Measurements from ENCODE around the gene PDE4D. TPM values are rescaled to one million over a fixed set of nuclear protein-coding genes. Genes with fewer than 3 reads are reported as not detected.

Gene PDE4D
- total and polyA plus RNA-seq, 2 experiments from 2014 or later = 21.9 to 54.2 TPM

- no peak overlapping the region for H3K27ac ChIP-seq
- peak in 1 of 2 donors; percentile 25 for DNase-seq (ENCODE audit: low read depth in 1 of 2, low spot score in 1 of 2)
- H3K4me1 ChIP-seq (ENCODE audit: low read depth) = no peaks in the 10 kb centered on the region
- H3K36me3 ChIP-seq = no peaks in the 10 kb centered on the region
- H3K4me3 ChIP-seq = no peak overlapping the region
- no peaks in the 10 kb centered on the region for H3K27me3 ChIP-seq
- no peak for TF ChIP-seq CTCF (IDR thresholded peaks at IDR 0.05; ENCODE audit: low read depth, low read length)
- no peaks in the 10 kb centered on the region for H3K9me3 ChIP-seq (ENCODE audit: low read depth)
Measured at GRCh38 chr5:59842999-59843398, 50.5 kb downstream of the PDE4D start.

GRCh38 chr5:59840200-59840601, 53.3 kb downstream of the PDE4D start:
- peak in 1 of 2 donors; percentile 45 for DNase-seq (ENCODE audit: low read depth in 1 of 2, low spot score in 1 of 2)

GRCh38 chr5:59838989-59839388, 54.5 kb downstream of the PDE4D start:
- Histone ChIP-seq H3K27me3 (no peaks in the 10 kb centered on the region), H3K4me3 (no peak overlapping the region), H3K27ac (no peak overlapping the region), H3K9me3 (ENCODE audit: low read depth) (no peaks in the 10 kb centered on the region), H3K4me1 (ENCODE audit: low read depth) (no peaks in the 10 kb centered on the region), H3K36me3 (no peaks in the 10 kb centered on the region)
- DNase-seq (ENCODE audit: low read depth in 1 of 2, low spot score in 1 of 2) = no peak
- TF ChIP-seq CTCF (IDR thresholded peaks at IDR 0.05; ENCODE audit: low read depth, low read length) = no peak

More at GRCh38 chr5:59840200-59840601, 53.3 kb downstream of the PDE4D start:
- no peak for TF ChIP-seq CTCF (IDR thresholded peaks at IDR 0.05; ENCODE audit: low read depth, low read length)
- H3K4me1 ChIP-seq (ENCODE audit: low read depth) = no peaks in the 10 kb centered on the region
- no peaks in the 10 kb centered on the region for H3K27me3 ChIP-seq
- no peaks in the 10 kb centered on the region for H3K9me3 ChIP-seq (ENCODE audit: low read depth)
- no peak overlapping the region for H3K4me3 ChIP-seq
- no peak overlapping the region for H3K27ac ChIP-seq
- no peaks in the 10 kb centered on the region for H3K36me3 ChIP-seq

- DNase-seq (ENCODE audit: low read depth in 1 of 2, low spot score in 1 of 2) = no peak
- H3K4me3 ChIP-seq = no peak overlapping the region
- no peak overlapping the region for H3K27ac ChIP-seq
- H3K9me3 ChIP-seq (ENCODE audit: low read depth) = no peaks in the 10 kb centered on the region
- H3K36me3 ChIP-seq = no peaks in the 10 kb centered on the region
- no peak for TF ChIP-seq CTCF (IDR thresholded peaks at IDR 0.05; ENCODE audit: low read depth, low read length)
- no peaks in the 10 kb centered on the region for H3K4me1 ChIP-seq (ENCODE audit: low read depth)
- no peaks in the 10 kb centered on the region for H3K27me3 ChIP-seq
Measured at GRCh38 chr5:59838067-59838466, 55.5 kb downstream of the PDE4D start.

- no peak for TF ChIP-seq CTCF (IDR thresholded peaks at IDR 0.05; ENCODE audit: low read depth, low read length)
- Histone ChIP-seq H3K4me3 (no peak overlapping the region), H3K27me3 (no peaks in the 10 kb centered on the region), H3K27ac (no peak overlapping the region), H3K36me3 (no peaks in the 10 kb centered on the region), H3K4me1 (ENCODE audit: low read depth) (no peaks in the 10 kb centered on the region), H3K9me3 (ENCODE audit: low read depth) (no peaks in the 10 kb centered on the region)
- peak in 1 of 2 donors; percentile 40 for DNase-seq (ENCODE audit: low read depth in 1 of 2, low spot score in 1 of 2)
Measured at GRCh38 chr5:59837071-59837470, 56.5 kb downstream of the PDE4D start.

- no peak overlapping the region for H3K27ac ChIP-seq
- H3K4me1 ChIP-seq (ENCODE audit: low read depth) = no peaks in the 10 kb centered on the region
- no peak for TF ChIP-seq CTCF (IDR thresholded peaks at IDR 0.05; ENCODE audit: low read depth, low read length)
- H3K4me3 ChIP-seq = no peak overlapping the region
- H3K9me3 ChIP-seq (ENCODE audit: low read depth) = no peaks in the 10 kb centered on the region
- DNase-seq (ENCODE audit: low read depth in 1 of 2, low spot score in 1 of 2) = no peak
- no peaks in the 10 kb centered on the region for H3K27me3 ChIP-seq
- no peaks in the 10 kb centered on the region for H3K36me3 ChIP-seq
Measured at GRCh38 chr5:59835800-59836199, 57.7 kb downstream of the PDE4D start.

Measured in cardiac muscle cell (in vitro differentiated cells and primary cell).